ENCODE results near the gene INHBE.
"Not testable (repeated sequence)": the region's sequence is repeated elsewhere in the genome, so short reads cannot be mapped to it uniquely, and the experiment has no call there.

INHBE gene

GRCh38 chr12:57441393-57441792 lies 13.7 kb upstream of the INHBE start:
- DNase-seq (ENCODE audit: low read depth, low spot score): not testable (repeated sequence)

GRCh38 chr12:57441846-57442427 lies 13.2 kb upstream of the INHBE start:
- no peak for DNase-seq (ENCODE audit: low read depth, low spot score)

GRCh38 chr12:57444337-57444736 lies 10.8 kb upstream of the INHBE start:
- DNase-seq (ENCODE audit: low read depth, low spot score): not testable (repeated sequence)

GRCh38 chr12:57444744-57445143 lies 10.4 kb upstream of the INHBE start:
- no peak for DNase-seq (ENCODE audit: low read depth, low spot score)

GRCh38 chr12:57446292-57446960 lies 8.7 kb upstream of the INHBE start:
- DNase-seq (ENCODE audit: low read depth, low spot score): no peak

- no peak for DNase-seq (ENCODE audit: low read depth, low spot score)
Observed at GRCh38 chr12:57448669-57449068, 6.4 kb upstream of the INHBE start.

GRCh38 chr12:57449375-57449774 lies 5.7 kb upstream of the INHBE start:
- no peak for DNase-seq (ENCODE audit: low read depth, low spot score)

- no peak for DNase-seq (ENCODE audit: low read depth, low spot score)
Observed at GRCh38 chr12:57450057-57450456, 5.0 kb upstream of the INHBE start.

GRCh38 chr12:57451233-57451778 lies 3.8 kb upstream of the INHBE start:
- DNase-seq (ENCODE audit: low read depth, low spot score): no peak

- DNase-seq (ENCODE audit: low read depth, low spot score): no peak
Observed at GRCh38 chr12:57452181-57452936, 2.7 kb upstream of the INHBE start.

GRCh38 chr12:57452937-57453509 lies 2.1 kb upstream of the INHBE start:
- no peak for DNase-seq (ENCODE audit: low read depth, low spot score)

- no peak for DNase-seq (ENCODE audit: low read depth, low spot score)
Observed at GRCh38 chr12:57454213-57454565, 918 bp upstream of the INHBE start.

GRCh38 chr12:57455374-57456144 lies 452 bp downstream of the INHBE start:
- no peak for DNase-seq (ENCODE audit: low read depth, low spot score)

- no peak for DNase-seq (ENCODE audit: low read depth, low spot score)
Observed at GRCh38 chr12:57456145-57456700, 1.1 kb downstream of the INHBE start.

- DNase-seq (ENCODE audit: low read depth, low spot score): no peak
Observed at GRCh38 chr12:57456737-57457490, 1.8 kb downstream of the INHBE start.

- DNase-seq (ENCODE audit: low read depth, low spot score): no peak
Observed at GRCh38 chr12:57458665-57459054, 3.6 kb downstream of the INHBE start.

- DNase-seq (ENCODE audit: low read depth, low spot score): peak; percentile 92
Observed at GRCh38 chr12:57459055-57459749, 4.1 kb downstream of the INHBE start.

GRCh38 chr12:57459750-57460467 lies 4.8 kb downstream of the INHBE start, which contains the start of gene GLI1:
Gene GLI1, plus strand, starts transcription at chr12:57459785. Its CDS starts 3,907 bp downstream, at chr12:57463692.
- DNase-seq (ENCODE audit: low read depth, low spot score): no peak

GRCh38 chr12:57460468-57460784 lies 5.3 kb downstream of the INHBE start:
- DNase-seq (ENCODE audit: low read depth, low spot score): no peak
